Colonic mucosa (tissue), 4 donors: ENCODE measurements around the gene TTC5. TPM values are rescaled to one million over a fixed set of nuclear protein-coding genes. Genes with fewer than 3 reads are reported as not detected.

Source experiments
- DNase-seq: peaks from one replicate; pipeline ENCODE4 v3.0.0-alpha.2; 2020
- H3K27ac ChIP-seq: fragments of 200-600 bp; one replicate; pipeline ENCODE4 v1.8.0; 2021
- H3K27me3 ChIP-seq: fragments of 200-600 bp; one replicate; pipeline ENCODE4 v1.8.0; 2021
- H3K36me3 ChIP-seq: fragments of 200-600 bp; one replicate; pipeline ENCODE4 v1.8.0; 2021
- H3K4me1 ChIP-seq: fragments of 200-600 bp; one replicate; pipeline ENCODE4 v1.8.0; 2021; ENCODE audit warnings: mild to moderate bottlenecking
- H3K4me3 ChIP-seq: fragments of 200-600 bp; one replicate; pipeline ENCODE4 v1.8.0; 2021
- H3K9ac ChIP-seq, 2 donors: one replicate each; pipeline ENCODE4 v1.7.0; 2013; ENCODE audit warnings: control low read depth in 2 of 2, low read depth in 2 of 2, low read length in 2 of 2
- H3K9me3 ChIP-seq: fragments of 200-600 bp; one replicate; pipeline ENCODE4 v1.8.0; 2021
- CTCF ChIP-seq: fragments of 200-600 bp; IDR thresholded peaks from one replicate; pipeline ENCODE4 v1.8.0; 2022; ENCODE audit warnings: antibody characterized with exemption, mild to moderate bottlenecking
- intact Hi-C: fragments of 100-400 bp; cut with DNase I; formaldehyde crosslinking; loops from one replicate; pipeline ENCODE4 v1.14.1; 2022
- total RNA-seq, 2 donors: library from RNA; stranded (reverse); fragmentation: NEBNext Ultra II Directional in 1 of 2; extraction: Animal tissue kit (Norgen Biotek cat#: 25700) in 1 of 2; gene quantifications; one replicate each; pipeline ENCODE4 v1.2.1, GENCODE V29; 2021
- donor health status: healthy.
- donor health status: DM: no; HTN: no; CAD: no.
- donor health status: DM: no; HTN: no; CAD: no.

TTC5 gene
- 10 to 100 TPM; 10.1 to 12.1 TPM for total RNA-seq

- peak; percentile 91 for DNase-seq
- peaks cover 5% of the 10 kb centered on the region for H3K36me3 ChIP-seq
- H3K4me1 ChIP-seq: peaks cover 9% of the 10 kb centered on the region
- H3K27me3 ChIP-seq: no peaks in the 10 kb centered on the region
- intact Hi-C loops: no loop called here
- peak within 1 kb of the TSS; percentile 51 for H3K4me3 ChIP-seq
- no peaks in the 10 kb centered on the region for H3K9me3 ChIP-seq
- no peak within 1 kb of the TSS for H3K27ac ChIP-seq
- peak; percentile 93 for TF ChIP-seq CTCF
- H3K9ac ChIP-seq: peak within 1 kb of the TSS; percentile 15 to 77
Measured at GRCh38 chr14:20305265-20306078, at the start of gene TTC5. Gene TTC5 (minus strand): TSS chr14:20305951. CDS start chr14:20305937, 14 bp downstream.

GRCh38 chr14:20350860-20351259, 45.1 kb upstream of the TTC5 start:
- H3K27me3 ChIP-seq: no peaks in the 10 kb centered on the region
- no peak for TF ChIP-seq CTCF
- no peak overlapping the region for H3K4me3 ChIP-seq
- intact Hi-C loops: no loop called here
- H3K9ac ChIP-seq: no peak overlapping the region
- DNase-seq: no peak
- H3K4me1 ChIP-seq: no peaks in the 10 kb centered on the region
- H3K36me3 ChIP-seq: no peaks in the 10 kb centered on the region
- H3K27ac ChIP-seq: no peak overlapping the region
- H3K9me3 ChIP-seq: no peaks in the 10 kb centered on the region

GRCh38 chr14:20350282-20350681, 44.5 kb upstream of the TTC5 start:
- DNase-seq: no peak
- no peak overlapping the region for H3K4me3 ChIP-seq
- no peaks in the 10 kb centered on the region for H3K36me3 ChIP-seq
- no peak for TF ChIP-seq CTCF
- no peaks in the 10 kb centered on the region for H3K4me1 ChIP-seq
- no peaks in the 10 kb centered on the region for H3K9me3 ChIP-seq
- H3K27ac ChIP-seq: no peak overlapping the region
- H3K27me3 ChIP-seq: no peaks in the 10 kb centered on the region
- intact Hi-C loops: no loop called here
- H3K9ac ChIP-seq: no peak overlapping the region

- TF ChIP-seq CTCF: no peak
- Histone ChIP-seq H3K9ac (no peak overlapping the region), H3K4me3 (no peak overlapping the region), H3K27ac (no peak overlapping the region), H3K36me3 (no peaks in the 10 kb centered on the region), H3K4me1 (no peaks in the 10 kb centered on the region), H3K9me3 (no peaks in the 10 kb centered on the region), H3K27me3 (no peaks in the 10 kb centered on the region)
- no peak for DNase-seq
- intact Hi-C loops: loop anchor here (10.0 kb wide), 1 partner anchor 117 kb away; the partner anchor contains the start of genes PIP4P1 and PNP
Measured at GRCh38 chr14:20347747-20348146, 42.0 kb upstream of the TTC5 start.

- no peak for DNase-seq
- TF ChIP-seq CTCF: no peak
- H3K9me3 ChIP-seq: no peaks in the 10 kb centered on the region
- intact Hi-C loops: loop anchor here (10.0 kb wide), 1 partner anchor 118 kb away; the partner anchor contains the start of genes PIP4P1 and PNP
- no peaks in the 10 kb centered on the region for H3K36me3 ChIP-seq
- H3K27ac ChIP-seq: no peak overlapping the region
- H3K4me3 ChIP-seq: no peak overlapping the region
- no peaks in the 10 kb centered on the region for H3K4me1 ChIP-seq
- H3K27me3 ChIP-seq: no peaks in the 10 kb centered on the region
- H3K9ac ChIP-seq: no peak overlapping the region
Measured at GRCh38 chr14:20346713-20347112, 41.0 kb upstream of the TTC5 start.
